ENCODE data around the gene SMOC2. TPM values are rescaled to one million over a fixed set of nuclear protein-coding genes. Genes with fewer than 3 reads are reported as not detected.
"Not testable (repeated sequence)": the region's sequence is repeated elsewhere in the genome, so short reads cannot be mapped to it uniquely, and the experiment has no call there.

Gene SMOC2
- total RNA-seq, 1 experiment from 2014 or later = 0.42 TPM

DNA sequence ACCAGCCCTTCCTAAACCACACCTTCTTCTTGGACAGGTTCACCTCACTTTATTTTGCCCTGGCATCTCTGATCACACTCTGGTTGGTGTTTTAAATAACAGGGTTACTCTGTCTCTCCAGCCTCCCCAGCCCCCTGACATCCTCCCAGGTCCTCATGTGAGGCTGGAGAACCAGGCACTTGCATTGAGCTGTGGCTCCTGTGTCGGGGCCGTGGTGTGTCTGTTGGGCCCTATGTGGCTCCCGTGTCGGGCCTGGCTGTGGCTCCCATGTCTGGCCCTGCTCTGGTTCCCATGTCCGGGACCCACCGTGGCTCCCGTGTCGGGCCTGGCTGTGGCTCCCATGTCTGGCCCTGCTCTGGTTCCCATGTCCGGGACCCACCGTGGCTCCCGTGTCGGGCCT, 170.0 kb downstream of the SMOC2 start:
- POLR2A ChIA-PET; H3K36me3 ChIP-seq (ENCODE audit: control insufficient read depth in 1 of 2, insufficient read depth in 2 of 2, low read length in 2 of 2); H4K20me1 ChIP-seq (ENCODE audit: insufficient read depth); RAD21 ChIA-PET (ENCODE audit: low non-redundant PET in 1 of 2, low total read pairs in 2 of 2, uncharacterized antibody in 2 of 2, unreplicated experiment in 2 of 2); BruUV-seq (replicated peaks); intact Hi-C loops (cut with micrococcal nuclease); ATAC-seq; H3K27ac ChIP-seq (ENCODE audit: low read depth, low read length); H3K9me3 ChIP-seq (ENCODE audit: control insufficient read depth in 1 of 2, insufficient read depth in 1 of 2, low read depth in 1 of 2, low read length in 2 of 2); CTCF ChIA-PET; H2AFZ ChIP-seq (ENCODE audit: low read depth, low read length, poor library complexity, severe bottlenecking); DNase-seq (ENCODE audit: low read depth, low spot score); H3K79me2 ChIP-seq (ENCODE audit: insufficient read depth, low read length); H3K4me3 ChIP-seq (replicated peaks in 1 of 2; ENCODE audit: low read depth in 1 of 2, low read length in 2 of 2); H3K9ac ChIP-seq (ENCODE audit: low read length); H3K4me2 ChIP-seq (ENCODE audit: low read length); H3K4me1 ChIP-seq (ENCODE audit: control insufficient read depth in 1 of 2, insufficient read depth in 2 of 2, low read length in 2 of 2); H3K9me2 ChIP-seq (ENCODE audit: insufficient read depth); H3K27me3 ChIP-seq (ENCODE audit: insufficient read depth, low read length): not testable (repeated sequence)

DNA sequence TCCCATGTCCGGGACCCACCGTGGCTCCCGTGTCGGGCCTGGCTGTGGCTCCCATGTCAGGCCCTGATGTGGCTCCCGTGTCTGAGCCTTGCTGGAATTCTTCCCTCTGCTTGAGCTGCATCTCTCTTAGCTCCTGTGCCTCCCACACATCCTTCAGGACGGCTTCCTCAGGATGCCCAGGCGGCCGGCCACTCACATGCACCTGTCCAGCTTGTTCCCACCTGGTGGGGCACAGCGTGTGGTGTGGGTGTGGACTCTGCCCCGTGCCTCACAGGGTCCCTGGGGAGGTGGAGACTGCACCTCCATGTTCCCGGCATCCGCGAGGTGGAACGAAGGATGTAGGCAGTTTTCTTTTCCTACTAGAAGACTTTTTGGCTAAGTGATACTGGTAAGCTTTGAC, 170.7 kb downstream of the SMOC2 start:
- POLR2A ChIA-PET = no interaction called here
- TF ChIP-seq, protein P1, sequence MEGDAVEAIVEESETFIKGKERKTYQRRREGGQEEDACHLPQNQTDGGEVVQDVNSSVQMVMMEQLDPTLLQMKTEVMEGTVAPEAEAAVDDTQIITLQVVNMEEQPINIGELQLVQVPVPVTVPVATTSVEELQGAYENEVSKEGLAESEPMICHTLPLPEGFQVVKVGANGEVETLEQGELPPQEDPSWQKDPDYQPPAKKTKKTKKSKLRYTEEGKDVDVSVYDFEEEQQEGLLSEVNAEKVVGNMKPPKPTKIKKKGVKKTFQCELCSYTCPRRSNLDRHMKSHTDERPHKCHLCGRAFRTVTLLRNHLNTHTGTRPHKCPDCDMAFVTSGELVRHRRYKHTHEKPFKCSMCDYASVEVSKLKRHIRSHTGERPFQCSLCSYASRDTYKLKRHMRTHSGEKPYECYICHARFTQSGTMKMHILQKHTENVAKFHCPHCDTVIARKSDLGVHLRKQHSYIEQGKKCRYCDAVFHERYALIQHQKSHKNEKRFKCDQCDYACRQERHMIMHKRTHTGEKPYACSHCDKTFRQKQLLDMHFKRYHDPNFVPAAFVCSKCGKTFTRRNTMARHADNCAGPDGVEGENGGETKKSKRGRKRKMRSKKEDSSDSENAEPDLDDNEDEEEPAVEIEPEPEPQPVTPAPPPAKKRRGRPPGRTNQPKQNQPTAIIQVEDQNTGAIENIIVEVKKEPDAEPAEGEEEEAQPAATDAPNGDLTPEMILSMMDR (IDR thresholded peaks at IDR 0.05 in 2 of 3, conservative IDR thresholded peaks at IDR 0.05 in 1 of 3; ENCODE audit: borderline replicate concordance in 1 of 3, insufficient read depth in 1 of 3, low read depth in 2 of 3, low read length in 2 of 3) = no peak
- TF ChIP-seq, protein P2, sequence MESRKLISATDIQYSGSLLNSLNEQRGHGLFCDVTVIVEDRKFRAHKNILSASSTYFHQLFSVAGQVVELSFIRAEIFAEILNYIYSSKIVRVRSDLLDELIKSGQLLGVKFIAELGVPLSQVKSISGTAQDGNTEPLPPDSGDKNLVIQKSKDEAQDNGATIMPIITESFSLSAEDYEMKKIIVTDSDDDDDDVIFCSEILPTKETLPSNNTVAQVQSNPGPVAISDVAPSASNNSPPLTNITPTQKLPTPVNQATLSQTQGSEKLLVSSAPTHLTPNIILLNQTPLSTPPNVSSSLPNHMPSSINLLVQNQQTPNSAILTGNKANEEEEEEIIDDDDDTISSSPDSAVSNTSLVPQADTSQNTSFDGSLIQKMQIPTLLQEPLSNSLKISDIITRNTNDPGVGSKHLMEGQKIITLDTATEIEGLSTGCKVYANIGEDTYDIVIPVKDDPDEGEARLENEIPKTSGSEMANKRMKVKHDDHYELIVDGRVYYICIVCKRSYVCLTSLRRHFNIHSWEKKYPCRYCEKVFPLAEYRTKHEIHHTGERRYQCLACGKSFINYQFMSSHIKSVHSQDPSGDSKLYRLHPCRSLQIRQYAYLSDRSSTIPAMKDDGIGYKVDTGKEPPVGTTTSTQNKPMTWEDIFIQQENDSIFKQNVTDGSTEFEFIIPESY (IDR thresholded peaks at IDR 0.05; ENCODE audit: extremely low read depth, insufficient replicate concordance, low read length) = no peak
- TF ChIP-seq EZH2phosphoT487 (IDR thresholded peaks at IDR 0.05; ENCODE audit: borderline replicate concordance) (no peak), ZFX (IDR thresholded peaks at IDR 0.05) (no peak), FOSL1 (IDR thresholded peaks at IDR 0.05; ENCODE audit: low read depth) (no peak), SRF (IDR thresholded peaks at IDR 0.05; ENCODE audit: low read depth) (no peak), POLR2AphosphoS5 (IDR thresholded peaks at IDR 0.05; ENCODE audit: low read depth, low read length) (no peak), CBX3 (IDR thresholded peaks at IDR 0.05; ENCODE audit: low read depth) (no peak)
- TF ChIP-seq, protein P3, sequence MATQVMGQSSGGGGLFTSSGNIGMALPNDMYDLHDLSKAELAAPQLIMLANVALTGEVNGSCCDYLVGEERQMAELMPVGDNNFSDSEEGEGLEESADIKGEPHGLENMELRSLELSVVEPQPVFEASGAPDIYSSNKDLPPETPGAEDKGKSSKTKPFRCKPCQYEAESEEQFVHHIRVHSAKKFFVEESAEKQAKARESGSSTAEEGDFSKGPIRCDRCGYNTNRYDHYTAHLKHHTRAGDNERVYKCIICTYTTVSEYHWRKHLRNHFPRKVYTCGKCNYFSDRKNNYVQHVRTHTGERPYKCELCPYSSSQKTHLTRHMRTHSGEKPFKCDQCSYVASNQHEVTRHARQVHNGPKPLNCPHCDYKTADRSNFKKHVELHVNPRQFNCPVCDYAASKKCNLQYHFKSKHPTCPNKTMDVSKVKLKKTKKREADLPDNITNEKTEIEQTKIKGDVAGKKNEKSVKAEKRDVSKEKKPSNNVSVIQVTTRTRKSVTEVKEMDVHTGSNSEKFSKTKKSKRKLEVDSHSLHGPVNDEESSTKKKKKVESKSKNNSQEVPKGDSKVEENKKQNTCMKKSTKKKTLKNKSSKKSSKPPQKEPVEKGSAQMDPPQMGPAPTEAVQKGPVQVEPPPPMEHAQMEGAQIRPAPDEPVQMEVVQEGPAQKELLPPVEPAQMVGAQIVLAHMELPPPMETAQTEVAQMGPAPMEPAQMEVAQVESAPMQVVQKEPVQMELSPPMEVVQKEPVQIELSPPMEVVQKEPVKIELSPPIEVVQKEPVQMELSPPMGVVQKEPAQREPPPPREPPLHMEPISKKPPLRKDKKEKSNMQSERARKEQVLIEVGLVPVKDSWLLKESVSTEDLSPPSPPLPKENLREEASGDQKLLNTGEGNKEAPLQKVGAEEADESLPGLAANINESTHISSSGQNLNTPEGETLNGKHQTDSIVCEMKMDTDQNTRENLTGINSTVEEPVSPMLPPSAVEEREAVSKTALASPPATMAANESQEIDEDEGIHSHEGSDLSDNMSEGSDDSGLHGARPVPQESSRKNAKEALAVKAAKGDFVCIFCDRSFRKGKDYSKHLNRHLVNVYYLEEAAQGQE (IDR thresholded peaks at IDR 0.05; ENCODE audit: low read depth) = no peak
- TF ChIP-seq, protein P4, sequence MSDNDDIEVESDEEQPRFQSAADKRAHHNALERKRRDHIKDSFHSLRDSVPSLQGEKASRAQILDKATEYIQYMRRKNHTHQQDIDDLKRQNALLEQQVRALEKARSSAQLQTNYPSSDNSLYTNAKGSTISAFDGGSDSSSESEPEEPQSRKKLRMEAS (IDR thresholded peaks at IDR 0.05) = no peak
- Histone ChIP-seq H3K4me1 (ENCODE audit: control insufficient read depth in 1 of 2, insufficient read depth in 2 of 2, low read length in 2 of 2) (no peaks in the 10 kb centered on the region), H3K79me2 (ENCODE audit: insufficient read depth, low read length) (no peaks in the 10 kb centered on the region), H2AFZ (ENCODE audit: low read depth, low read length, poor library complexity, severe bottlenecking) (no peak overlapping the region), H3K36me3 (ENCODE audit: control insufficient read depth in 1 of 2, insufficient read depth in 2 of 2, low read length in 2 of 2) (no peaks in the 10 kb centered on the region), H3K27me3 (ENCODE audit: insufficient read depth, low read length) (no peaks in the 10 kb centered on the region), H3K4me2 (ENCODE audit: low read length) (no peak overlapping the region), H3K9ac (ENCODE audit: low read length) (no peak overlapping the region), H3K4me3 (replicated peaks in 1 of 2; ENCODE audit: low read depth in 1 of 2, low read length in 2 of 2) (no peak overlapping the region), H3K9me2 (ENCODE audit: insufficient read depth) (no peaks in the 10 kb centered on the region), H3K27ac (ENCODE audit: low read depth, low read length) (no peak overlapping the region), H3K9me3 (ENCODE audit: control insufficient read depth in 1 of 2, insufficient read depth in 1 of 2, low read depth in 1 of 2, low read length in 2 of 2) (no peaks in the 10 kb centered on the region; a peak in 1 of 4 replicates), H4K20me1 (ENCODE audit: insufficient read depth) (no peaks in the 10 kb centered on the region)
- CTCF ChIA-PET = no interaction called here
- ATAC-seq (no peak), DNase-seq (ENCODE audit: low read depth, low spot score) (no peak)
- no TSS peak for BruUV-seq (replicated peaks)
- intact Hi-C loops (cut with micrococcal nuclease) = no loop called here
- RAD21 ChIA-PET (ENCODE audit: low non-redundant PET in 1 of 2, low total read pairs in 2 of 2, uncharacterized antibody in 2 of 2, unreplicated experiment in 2 of 2) = no interaction called here
